C4-2B (cell line): ENCODE measurements around the gene TENM4.

Experiments used
- H3K27ac ChIP-seq: fragments of 450-650 bp; 2 replicates; pipeline ENCODE4 v1.5.1; 2017
- ZFX ChIP-seq: fragments of 450-650 bp; IDR thresholded peaks from 2 replicates; pipeline ENCODE4 v1.6.1; 2017
- TF ChIP-seq, protein P1 (sequence below): fragments of 450-650 bp; conservative IDR thresholded peaks from 2 replicates; pipeline ENCODE4 v1.5.1; 2017; ENCODE audit warnings: mild to moderate bottlenecking

TENM4 gene

DNA sequence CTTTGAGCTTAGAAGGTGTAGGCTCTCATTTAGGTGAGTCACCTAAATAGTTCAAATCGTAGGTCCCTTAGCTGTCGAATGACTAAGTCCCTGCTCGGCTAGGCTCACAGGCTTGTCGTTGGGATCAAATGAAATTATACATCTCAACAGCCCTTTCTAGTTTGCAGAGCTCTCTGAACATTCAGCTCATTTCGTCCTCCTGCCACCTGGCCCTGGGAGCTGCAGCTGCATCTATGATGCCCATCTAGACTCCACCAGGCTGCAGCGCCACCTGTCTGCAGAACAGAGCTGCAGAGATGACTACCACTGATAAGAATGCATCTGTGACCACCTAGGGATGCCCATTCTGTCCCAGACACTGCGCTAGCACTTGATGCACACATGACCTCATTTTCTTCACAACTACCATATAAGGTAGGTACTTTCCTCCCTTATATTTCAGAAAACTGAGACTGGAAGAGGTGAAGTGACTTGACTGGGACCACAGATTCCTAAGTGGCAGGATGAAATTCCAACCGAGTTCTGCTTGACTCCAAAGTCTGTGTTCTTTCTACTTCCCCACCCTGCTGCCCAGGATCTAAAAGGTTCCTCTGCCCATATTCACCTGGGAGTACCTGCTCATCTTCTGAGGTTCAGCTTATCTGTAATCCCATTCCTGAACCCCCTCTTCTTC is 725.1 kb downstream of the TENM4 start:
- no peak overlapping the region for H3K27ac ChIP-seq
- TF ChIP-seq, protein P1, sequence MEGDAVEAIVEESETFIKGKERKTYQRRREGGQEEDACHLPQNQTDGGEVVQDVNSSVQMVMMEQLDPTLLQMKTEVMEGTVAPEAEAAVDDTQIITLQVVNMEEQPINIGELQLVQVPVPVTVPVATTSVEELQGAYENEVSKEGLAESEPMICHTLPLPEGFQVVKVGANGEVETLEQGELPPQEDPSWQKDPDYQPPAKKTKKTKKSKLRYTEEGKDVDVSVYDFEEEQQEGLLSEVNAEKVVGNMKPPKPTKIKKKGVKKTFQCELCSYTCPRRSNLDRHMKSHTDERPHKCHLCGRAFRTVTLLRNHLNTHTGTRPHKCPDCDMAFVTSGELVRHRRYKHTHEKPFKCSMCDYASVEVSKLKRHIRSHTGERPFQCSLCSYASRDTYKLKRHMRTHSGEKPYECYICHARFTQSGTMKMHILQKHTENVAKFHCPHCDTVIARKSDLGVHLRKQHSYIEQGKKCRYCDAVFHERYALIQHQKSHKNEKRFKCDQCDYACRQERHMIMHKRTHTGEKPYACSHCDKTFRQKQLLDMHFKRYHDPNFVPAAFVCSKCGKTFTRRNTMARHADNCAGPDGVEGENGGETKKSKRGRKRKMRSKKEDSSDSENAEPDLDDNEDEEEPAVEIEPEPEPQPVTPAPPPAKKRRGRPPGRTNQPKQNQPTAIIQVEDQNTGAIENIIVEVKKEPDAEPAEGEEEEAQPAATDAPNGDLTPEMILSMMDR, result peak; percentile 88
- TF ChIP-seq ZFX, result no peak

DNA sequence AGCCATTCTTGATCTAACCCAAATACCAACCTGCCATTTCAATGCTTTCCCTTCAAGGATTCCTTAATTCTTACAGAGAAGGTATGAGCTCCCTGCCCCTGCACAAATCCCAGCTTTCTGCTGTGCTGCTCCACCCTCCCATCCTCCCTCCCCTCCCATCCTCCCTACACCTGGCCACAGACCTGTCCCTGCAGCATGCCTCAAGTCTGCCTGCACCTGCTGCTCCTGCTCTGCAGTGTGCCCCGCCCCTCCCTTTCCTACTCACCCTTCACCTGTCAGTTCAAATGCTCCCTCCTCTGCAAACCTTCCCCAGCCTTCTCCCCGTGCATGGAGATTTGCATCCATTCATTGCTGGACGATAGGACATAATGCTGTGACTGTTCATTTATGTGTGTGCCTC is 726.3 kb downstream of the TENM4 start:
- no peak for TF ChIP-seq ZFX
- TF ChIP-seq, protein P1, result no peak
- H3K27ac ChIP-seq, result no peak overlapping the region

DNA sequence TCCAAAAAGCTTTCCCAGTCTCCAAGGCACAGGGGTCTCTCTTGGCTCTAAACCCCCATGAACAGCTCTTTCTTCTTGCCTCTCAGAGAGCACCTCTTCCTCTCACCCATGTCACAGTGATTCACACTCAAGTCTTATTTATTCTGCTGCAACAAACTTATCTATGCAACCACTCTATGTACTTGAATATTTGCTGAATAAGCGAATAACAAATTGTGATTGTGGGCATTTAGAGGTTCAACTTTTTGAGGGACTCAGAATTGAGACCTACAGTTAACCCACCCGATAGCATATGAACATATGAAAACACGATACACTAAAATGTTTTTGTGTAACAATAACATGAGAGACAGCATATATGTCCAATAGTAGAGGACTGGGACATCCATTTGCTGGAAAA is 729.1 kb downstream of the TENM4 start:
- TF ChIP-seq, protein P1, result no peak
- TF ChIP-seq ZFX, result no peak
- no peak overlapping the region for H3K27ac ChIP-seq

DNA sequence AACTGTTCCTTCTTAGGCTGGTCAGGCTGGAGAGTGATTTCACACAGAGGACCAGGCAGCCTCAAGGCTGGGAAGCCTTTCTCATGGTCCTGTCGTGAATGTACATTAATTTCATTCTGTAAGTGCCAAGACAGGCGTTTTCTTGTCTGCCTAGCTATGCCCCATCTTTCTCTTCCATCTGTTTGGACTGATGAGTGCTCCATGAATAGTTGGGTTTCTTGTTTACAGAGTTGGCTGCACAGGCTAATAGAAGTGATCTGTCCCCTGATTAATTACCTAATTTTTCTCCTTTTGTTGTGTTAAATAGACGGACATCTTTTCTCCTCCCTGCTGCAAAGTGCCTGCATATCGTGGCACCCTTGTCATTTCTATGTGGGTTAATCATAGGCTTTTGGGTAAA is 730.4 kb downstream of the TENM4 start:
- no peak overlapping the region for H3K27ac ChIP-seq
- no peak for TF ChIP-seq ZFX
- TF ChIP-seq, protein P1, result no peak

DNA sequence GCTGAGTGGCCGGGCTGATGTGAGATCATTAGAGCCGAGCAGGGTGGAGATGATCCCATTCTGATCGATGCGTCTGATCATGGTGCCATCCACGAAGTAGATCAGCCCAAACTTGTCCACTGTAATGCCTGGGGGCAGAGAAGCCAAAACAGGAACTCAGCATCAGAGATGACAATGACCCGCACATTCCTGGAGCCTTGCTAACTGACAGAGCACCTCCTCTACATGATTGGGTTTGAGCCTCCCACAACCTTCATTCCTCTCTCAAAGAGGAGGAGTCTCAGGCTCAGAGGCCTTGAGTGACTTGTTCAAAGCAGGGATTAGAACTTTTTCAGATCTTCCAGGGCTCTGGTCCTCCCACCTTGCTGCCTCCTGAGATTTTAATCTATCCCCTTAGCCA is 732.4 kb downstream of the TENM4 start:
- no peak overlapping the region for H3K27ac ChIP-seq
- TF ChIP-seq, protein P1, result no peak
- TF ChIP-seq ZFX, result no peak

DNA sequence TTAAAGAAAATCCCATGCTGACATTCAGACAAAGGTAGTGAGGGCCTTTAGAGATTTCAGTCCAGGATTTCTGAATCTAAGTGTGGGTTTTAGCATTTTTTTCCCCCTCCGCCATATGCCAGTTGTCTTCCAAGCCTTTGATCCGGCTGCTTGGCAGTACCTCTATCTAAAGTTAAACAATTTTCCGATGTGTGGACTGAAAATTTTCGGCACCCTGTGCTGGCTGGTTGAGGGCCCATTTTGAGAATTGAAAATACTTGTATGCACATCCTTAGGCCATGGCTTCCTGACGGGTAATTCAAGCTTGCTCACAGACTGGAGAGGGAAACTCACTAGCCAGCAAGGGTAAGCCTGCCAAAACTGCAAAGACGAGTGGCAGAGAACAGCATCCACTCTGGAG is 734.3 kb downstream of the TENM4 start:
- H3K27ac ChIP-seq, result no peak overlapping the region
- TF ChIP-seq ZFX, result no peak
- TF ChIP-seq, protein P1, result no peak

DNA sequence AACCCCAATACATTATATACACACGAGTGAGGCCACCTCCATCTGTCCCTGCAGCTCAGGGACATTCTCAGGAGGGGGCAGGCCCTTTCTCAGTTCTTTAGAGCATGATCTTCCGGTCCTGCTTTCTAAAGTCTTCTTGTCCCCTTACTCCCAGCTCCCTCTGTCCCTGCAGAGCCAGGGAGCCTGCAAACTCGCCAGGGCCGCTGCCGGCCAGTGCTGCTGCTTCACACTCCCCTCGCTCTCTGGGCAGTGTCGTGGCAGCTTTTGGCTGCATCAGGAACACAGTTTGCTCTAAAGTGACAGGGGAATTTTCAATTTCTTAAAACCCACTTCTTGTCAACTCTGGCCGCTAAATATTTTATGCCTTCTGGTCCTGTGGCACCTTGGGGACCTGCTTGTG is 736.0 kb downstream of the TENM4 start:
- no peak overlapping the region for H3K27ac ChIP-seq
- TF ChIP-seq, protein P1, result no peak
- no peak for TF ChIP-seq ZFX
